NCI-H526 treated with DMSO at 0.1 percent for 48 hours (cell line): Measurements from ENCODE around the gene CRMP1.
"Not testable (repeated sequence)": the region's sequence is repeated elsewhere in the genome, so short reads cannot be mapped to it uniquely, and the experiment has no call there.

Source experiments
- DNase-seq: peaks from one replicate; lab custom pipeline; 2025; lab: John Stamatoyannopoulos, UW

CRMP1 gene

GRCh38 chr4:5856362-5856761, 36.5 kb downstream of the CRMP1 start:
- not testable (repeated sequence) for DNase-seq

GRCh38 chr4:5854929-5855328, 38.0 kb downstream of the CRMP1 start:
- DNase-seq, result no peak

- no peak for DNase-seq
Observed at GRCh38 chr4:5852523-5853202, 40.2 kb downstream of the CRMP1 start.

- no peak for DNase-seq
Observed at GRCh38 chr4:5851637-5852301, 41.1 kb downstream of the CRMP1 start.

GRCh38 chr4:5845035-5845905, 47.6 kb downstream of the CRMP1 start:
- DNase-seq, result no peak

- no peak for DNase-seq
Observed at GRCh38 chr4:5843573-5844530, 49.0 kb downstream of the CRMP1 start.

- no peak for DNase-seq
Observed at GRCh38 chr4:5842456-5842855, 50.4 kb downstream of the CRMP1 start.

GRCh38 chr4:5839751-5840674, 52.9 kb downstream of the CRMP1 start:
- no peak for DNase-seq

GRCh38 chr4:5839332-5839731, 53.6 kb downstream of the CRMP1 start:
- no peak for DNase-seq

- not testable (repeated sequence) for DNase-seq
Observed at GRCh38 chr4:5837483-5837882, 55.4 kb downstream of the CRMP1 start.

- DNase-seq, result no peak
Observed at GRCh38 chr4:5836943-5837342, 55.9 kb downstream of the CRMP1 start.

- DNase-seq, result no peak
Observed at GRCh38 chr4:5828005-5828391, 64.9 kb downstream of the CRMP1 start.

GRCh38 chr4:5827108-5828004, 65.5 kb downstream of the CRMP1 start:
- no peak for DNase-seq

- no peak for DNase-seq
Observed at GRCh38 chr4:5826437-5827107, 66.3 kb downstream of the CRMP1 start.

- DNase-seq, result no peak
Observed at GRCh38 chr4:5825321-5826041, 67.4 kb downstream of the CRMP1 start.

GRCh38 chr4:5824635-5825034, 68.3 kb downstream of the CRMP1 start:
- peak; percentile 3 for DNase-seq

GRCh38 chr4:5824227-5824626, 68.7 kb downstream of the CRMP1 start:
- no peak for DNase-seq

- DNase-seq, result no peak
Observed at GRCh38 chr4:5823542-5824211, 69.2 kb downstream of the CRMP1 start.
